ENCODE data around the gene PXMP4.
A peak's percentile ranks its signal among the peaks of the same experiment; 100 is the strongest.

The PXMP4 gene

DNA sequence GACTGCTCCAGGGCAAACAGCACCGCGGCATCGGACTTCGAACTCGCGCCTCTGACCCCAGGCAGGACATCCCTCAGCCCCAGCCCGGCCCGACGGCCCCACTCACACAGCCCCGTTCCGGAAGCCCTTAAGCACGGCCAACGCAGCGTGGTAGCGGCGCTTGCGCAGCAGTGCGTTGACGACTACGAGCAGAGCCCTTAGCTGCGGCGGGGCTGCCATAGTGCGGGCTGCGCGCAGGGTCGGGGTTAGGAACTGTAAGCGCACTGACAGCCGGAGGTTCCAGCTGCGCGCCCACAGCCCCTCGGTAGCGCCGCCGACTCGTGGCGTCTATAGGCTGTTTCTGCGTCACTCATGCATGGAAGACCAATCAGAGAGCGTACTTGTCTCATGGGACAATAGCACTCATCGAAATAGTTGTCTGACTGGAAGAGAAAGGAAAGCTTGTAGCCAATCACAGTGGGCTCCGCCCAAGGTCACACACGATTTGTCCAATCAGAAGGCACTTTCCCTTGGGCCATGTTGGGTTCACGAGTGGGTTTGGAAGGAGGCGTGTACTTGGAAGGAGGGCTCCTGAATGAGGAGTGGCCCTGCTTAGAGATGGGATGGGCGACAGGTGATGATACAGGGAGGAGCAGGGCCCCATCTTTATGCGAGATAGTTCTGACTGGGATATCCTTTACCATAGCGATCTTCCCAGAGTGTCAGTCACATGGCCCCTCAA is at the start of gene PXMP4:
Gene PXMP4, minus strand, starts transcription at position 322 of the 721 bp plus-strand sequence. Its CDS starts 103 bp downstream, at position 219.
- peak; percentile 90 for DNase-seq

- DNase-seq, result no peak
These were observed 48.9 kb upstream of the PXMP4 start for GRCh38 chr20:33769043-33769442.

- no peak for DNase-seq
These were observed 47.6 kb upstream of the PXMP4 start for GRCh38 chr20:33767777-33768138.

DNA sequence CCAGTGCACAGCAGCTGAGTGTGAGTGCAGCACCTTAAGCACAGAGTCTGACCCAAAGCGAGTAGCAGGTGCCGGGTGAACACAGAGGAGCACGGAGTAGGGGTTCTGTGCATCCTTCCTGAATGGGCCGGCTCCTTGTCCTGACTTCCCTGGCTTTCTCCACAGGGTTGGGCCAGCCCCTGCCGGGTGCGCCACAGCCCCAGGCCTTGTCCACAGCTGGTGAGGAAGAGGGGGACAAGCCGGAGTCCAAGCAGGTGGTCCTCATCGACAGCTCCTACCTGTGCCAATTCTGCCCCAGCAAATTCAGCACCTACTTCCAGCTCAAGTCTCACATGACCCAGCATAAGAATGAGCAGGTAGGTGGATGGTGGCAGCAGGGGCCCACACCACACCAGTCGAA is 46.6 kb upstream of the PXMP4 start:
- no peak for DNase-seq

- no peak for DNase-seq
These were observed 45.5 kb upstream of the PXMP4 start for GRCh38 chr20:33765592-33765991.

DNA sequence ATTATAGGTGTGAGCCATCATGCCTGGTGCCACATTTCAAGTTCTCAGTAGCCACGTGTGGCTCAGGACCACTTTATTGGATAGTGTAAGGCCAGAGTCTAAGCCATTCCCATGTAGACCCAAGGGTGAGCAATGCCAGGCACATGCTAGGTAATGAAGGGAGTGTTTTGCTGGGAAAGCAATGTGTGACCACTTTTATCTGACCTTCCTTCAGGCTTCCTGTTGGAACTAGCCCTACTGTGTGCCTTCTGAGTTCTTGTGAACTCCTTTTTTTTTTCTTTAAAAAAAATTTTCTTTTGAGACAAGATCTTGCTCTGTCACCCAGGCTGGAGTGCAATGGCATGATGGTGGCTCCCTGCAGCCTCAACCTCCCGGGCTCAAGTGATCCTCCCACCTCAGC is 45.0 kb upstream of the PXMP4 start:
- DNase-seq, result no peak

DNA sequence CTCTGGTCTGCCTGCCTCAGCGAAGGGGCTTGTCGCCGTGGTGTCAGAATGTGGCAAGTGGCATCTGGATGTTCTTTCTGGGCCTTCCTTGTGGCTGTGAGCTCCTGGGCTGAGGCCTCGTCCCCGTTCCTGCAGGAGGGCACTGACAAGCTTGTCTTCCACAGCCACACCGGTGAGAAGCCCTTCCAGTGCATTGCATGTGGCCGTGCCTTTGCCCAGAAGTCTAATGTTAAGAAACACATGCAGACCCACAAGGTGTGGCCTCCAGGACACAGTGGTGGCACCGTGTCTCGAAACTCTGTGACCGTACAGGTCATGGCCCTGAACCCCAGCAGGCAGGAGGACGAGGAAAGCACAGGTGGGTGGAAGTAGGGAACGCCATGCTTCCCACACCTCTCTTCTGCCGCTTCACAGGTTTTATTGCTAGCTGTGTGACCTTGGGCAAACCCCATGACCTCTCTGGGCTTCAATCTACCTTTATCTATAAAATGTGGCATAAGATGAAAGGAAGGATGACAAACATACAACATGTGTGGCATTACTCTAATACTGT is 41.7 kb upstream of the PXMP4 start:
- DNase-seq, result no peak

- DNase-seq, result no peak
These were observed 37.3 kb upstream of the PXMP4 start for GRCh38 chr20:33757458-33757857.

DNA sequence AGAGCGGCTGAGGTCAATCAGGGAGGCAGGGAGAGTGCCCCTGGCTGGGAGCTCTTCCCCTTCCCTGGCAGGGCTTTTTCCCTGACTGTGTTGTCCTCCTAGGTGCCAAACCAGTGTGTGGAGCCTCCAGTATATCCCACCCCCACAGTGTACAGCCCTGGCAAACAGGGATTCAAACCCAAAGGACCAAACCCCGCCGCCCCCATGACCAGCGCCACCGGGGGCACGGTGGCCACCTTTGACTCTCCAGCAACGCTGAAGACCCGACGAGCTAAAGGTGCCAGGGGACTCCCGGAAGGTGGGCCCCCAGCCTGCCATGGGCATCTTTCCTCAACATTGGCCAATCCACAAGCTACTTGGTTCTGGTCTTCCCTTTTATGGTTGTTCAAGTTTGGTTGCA is 36.9 kb upstream of the PXMP4 start:
- DNase-seq, result no peak

GRCh38 chr20:33755936-33756490 is 35.9 kb upstream of the PXMP4 start:
- peak; percentile 19 for DNase-seq

GRCh38 chr20:33753763-33754162 is 33.7 kb upstream of the PXMP4 start:
- no peak for DNase-seq

DNA sequence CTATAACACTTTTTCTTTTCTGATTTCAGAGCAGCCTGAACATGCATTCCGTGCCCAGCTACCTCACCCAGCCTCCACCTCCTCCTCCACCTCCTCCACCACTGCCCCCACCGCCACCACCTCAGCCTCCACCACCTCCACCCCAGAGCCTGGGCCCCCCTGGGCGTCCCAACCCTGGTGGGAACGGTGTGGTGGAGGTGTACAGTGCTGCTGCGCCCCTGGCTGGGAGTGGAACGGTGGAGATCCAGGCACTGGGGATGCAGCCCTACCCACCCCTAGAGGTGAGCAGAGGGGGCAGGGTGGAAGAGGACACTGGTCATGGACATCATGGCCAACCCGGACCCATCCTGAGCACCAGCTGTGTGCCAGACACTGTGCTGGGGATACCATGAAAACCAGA is 33.0 kb upstream of the PXMP4 start:
- DNase-seq, result no peak

- DNase-seq, result no peak
These were observed 31.7 kb upstream of the PXMP4 start for GRCh38 chr20:33751775-33752174.

GRCh38 chr20:33746325-33746998 is 26.4 kb upstream of the PXMP4 start:
- no peak for DNase-seq

DNA sequence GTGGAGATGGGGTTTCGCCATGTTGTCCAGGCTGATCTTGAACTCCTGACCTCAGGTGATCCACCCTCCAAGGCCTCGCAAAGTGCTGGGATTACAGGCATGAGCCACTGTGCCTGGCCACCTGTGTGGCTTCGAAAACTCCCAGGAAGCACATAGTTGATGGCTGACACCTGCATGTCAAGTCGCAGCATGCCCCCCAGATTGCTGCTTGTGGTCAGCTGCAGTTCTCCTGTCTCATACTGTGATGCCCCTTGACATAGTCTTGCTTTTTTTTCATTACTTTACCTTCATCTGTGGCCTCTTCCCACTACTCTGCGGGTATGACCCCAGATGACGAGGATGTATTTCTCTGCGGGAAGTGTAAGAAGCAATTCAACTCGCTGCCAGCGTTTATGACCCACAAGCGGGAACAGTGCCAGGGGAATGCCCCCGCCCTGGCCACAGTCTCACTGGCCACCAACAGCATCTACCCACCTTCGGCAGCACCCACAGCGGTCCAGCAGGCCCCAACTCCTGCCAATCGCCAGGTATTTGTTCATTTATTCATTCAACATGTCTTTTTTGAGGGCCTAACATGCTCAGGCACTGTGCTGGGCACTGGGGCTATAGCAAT is 24.8 kb upstream of the PXMP4 start:
- DNase-seq, result no peak

GRCh38 chr20:33744181-33744580 is 24.1 kb upstream of the PXMP4 start:
- no peak for DNase-seq

DNA sequence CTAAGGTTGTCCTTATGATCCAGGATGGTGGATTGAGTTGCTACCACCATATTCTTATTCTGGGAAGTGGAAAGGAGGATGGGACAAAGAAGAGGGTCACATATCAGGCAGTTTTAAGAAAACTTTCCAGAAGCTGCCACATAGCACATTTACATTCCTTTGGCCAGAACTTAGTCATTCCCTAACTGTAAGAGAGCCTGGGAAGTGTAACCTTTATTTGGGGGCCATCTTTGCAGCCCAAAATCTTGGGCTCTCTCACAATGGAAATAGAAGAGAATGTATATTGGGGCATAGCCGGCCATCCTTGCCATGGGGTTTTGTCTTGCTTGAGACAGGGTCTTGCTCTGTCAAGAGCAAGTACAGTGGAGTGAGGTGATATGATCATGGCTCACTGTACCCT is 20.1 kb upstream of the PXMP4 start:
- DNase-seq, result no peak

GRCh38 chr20:33739493-33739892 is 19.4 kb upstream of the PXMP4 start:
- DNase-seq, result no peak

DNA sequence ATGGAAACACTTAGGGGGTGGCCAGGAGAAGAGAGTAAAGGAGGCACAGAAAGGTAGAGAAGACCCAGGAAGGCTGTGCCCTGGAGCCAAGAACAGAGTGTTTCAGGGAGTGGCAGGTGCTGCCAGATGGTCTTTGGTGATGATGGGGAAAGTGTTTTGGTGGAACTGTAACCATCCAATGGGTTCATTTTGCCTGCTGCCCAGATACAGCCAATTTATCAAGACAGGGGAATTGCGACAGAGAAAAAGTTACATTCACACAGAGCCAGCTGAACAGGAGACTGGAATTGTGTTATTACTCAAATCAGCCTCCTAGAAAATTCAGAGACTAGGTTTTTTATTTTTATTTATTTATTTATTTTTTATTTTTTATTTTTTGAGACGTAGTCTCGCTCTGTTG is 16.9 kb upstream of the PXMP4 start:
- no peak for DNase-seq

DNA sequence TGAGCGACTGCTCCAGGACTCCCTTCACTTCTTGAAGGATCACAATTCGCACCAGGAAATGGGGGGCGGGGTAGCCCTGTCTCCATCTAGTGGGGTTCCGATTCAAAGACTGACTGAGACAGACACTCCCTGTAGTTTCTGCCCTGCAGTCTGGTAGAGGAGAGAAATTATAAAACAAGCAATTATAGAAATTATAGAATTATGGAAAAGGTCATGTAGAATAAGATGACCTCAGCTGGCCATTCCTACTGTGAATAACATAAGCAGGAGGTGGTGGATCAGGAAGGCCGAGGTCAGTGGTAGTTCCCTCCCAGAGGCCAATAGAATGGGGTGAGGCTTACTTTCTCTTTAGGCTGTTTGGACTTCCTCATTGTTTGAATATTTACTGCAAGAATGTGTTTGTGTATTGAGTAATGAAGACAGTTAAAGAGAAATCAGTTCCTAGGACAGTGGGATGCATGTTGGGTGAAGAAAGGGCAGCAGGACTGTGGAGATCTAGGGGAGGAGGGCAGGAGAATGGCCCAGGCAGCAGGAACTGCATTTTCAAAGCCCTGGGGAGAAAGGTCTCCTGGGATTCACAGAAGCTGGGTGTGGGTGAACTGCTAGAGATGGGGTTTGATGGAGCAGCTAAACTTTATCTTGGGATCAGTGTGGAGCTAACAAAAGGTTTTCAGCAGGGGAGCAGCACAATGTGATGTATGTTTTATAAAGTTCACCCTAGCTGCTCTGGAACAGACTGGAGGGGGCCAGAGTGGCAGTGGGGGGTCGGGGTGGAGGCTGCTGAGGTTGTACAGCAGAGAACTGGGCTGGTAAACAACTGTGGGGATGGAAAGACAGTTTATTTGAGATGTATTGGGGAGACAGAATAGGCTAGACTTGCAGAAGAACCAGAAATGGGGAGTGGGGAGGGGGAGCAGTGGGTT is 13.8 kb upstream of the PXMP4 start:
- no peak for DNase-seq

- DNase-seq, result peak; percentile 86
These were observed 12.3 kb upstream of the PXMP4 start for GRCh38 chr20:33732166-33732970.
